H9 (cell line): Measurements from ENCODE around the gene B3GNT2. TPM values are rescaled to one million over a fixed set of nuclear protein-coding genes. Genes with fewer than 3 reads are reported as not detected.

Experiments
- DNase-seq: peaks from one replicate; pipeline ENCODE4 v3.0.0-alpha.2; 2017
- H2AFZ ChIP-seq: one replicate; pipeline ENCODE4 v1.6.1; 2013; ENCODE audit warnings: mild to moderate bottlenecking, low read length, control low read depth, moderate library complexity
- H2AK5ac ChIP-seq: 2 replicates; pipeline ENCODE4 v1.6.1; 2013; ENCODE audit warnings: low read length, control low read depth, mixed read lengths; ENCODE audit not compliant: insufficient read length
- H2BK120ac ChIP-seq: one replicate; pipeline ENCODE4 v1.6.1; 2013; ENCODE audit warnings: low read depth, mild to moderate bottlenecking, low read length, control low read depth, inconsistent platforms; ENCODE audit not compliant: poor library complexity, severe bottlenecking
- H2BK12ac ChIP-seq: 2 replicates; pipeline ENCODE4 v1.6.1; 2013; ENCODE audit warnings: low read length, control low read depth, mixed read lengths, low read depth; ENCODE audit not compliant: insufficient read length
- H2BK15ac ChIP-seq: 2 replicates; pipeline ENCODE4 v1.6.1; 2013; ENCODE audit warnings: low read depth, low read length, control low read depth
- H2BK20ac ChIP-seq: one replicate; pipeline ENCODE4 v1.6.1; 2013; ENCODE audit warnings: low read depth, mild to moderate bottlenecking, low read length, control low read depth, inconsistent platforms; ENCODE audit not compliant: poor library complexity, severe bottlenecking
- H2BK5ac ChIP-seq: 2 replicates; pipeline ENCODE4 v1.6.1; 2013; ENCODE audit warnings: low read length, control low read depth, mixed read lengths; ENCODE audit not compliant: insufficient read length
- H3K14ac ChIP-seq: 2 replicates; pipeline ENCODE4 v1.6.1; 2013; ENCODE audit warnings: low read length, control low read depth; ENCODE audit not compliant: insufficient read depth
- H3K18ac ChIP-seq: 2 replicates; pipeline ENCODE4 v1.6.1; 2013; ENCODE audit warnings: low read depth, mild to moderate bottlenecking, mixed read lengths, low read length, control low read depth; ENCODE audit not compliant: insufficient read length
- H3K23ac ChIP-seq: 2 replicates; pipeline ENCODE4 v1.6.1; 2013; ENCODE audit warnings: low read length, control low read depth, mixed read lengths, low read depth; ENCODE audit not compliant: insufficient read length
- H3K23me2 ChIP-seq: 2 replicates; pipeline ENCODE4 v1.6.1; 2013; ENCODE audit warnings: low read depth, mild to moderate bottlenecking, mixed read lengths, low read length, control low read depth; ENCODE audit not compliant: insufficient read length, poor library complexity, severe bottlenecking
- H3K27ac ChIP-seq: 2 replicates; pipeline ENCODE4 v1.5.1; 2013; ENCODE audit warnings: low read length, control low read depth, mixed read lengths, low read depth; ENCODE audit not compliant: insufficient read length
- H3K27me3 ChIP-seq: 2 replicates; pipeline ENCODE4 v1.6.1; 2013; ENCODE audit warnings: low read length, control low read depth, inconsistent platforms; ENCODE audit not compliant: insufficient read depth
- H3K4ac ChIP-seq: 2 replicates; pipeline ENCODE4 v1.6.1; 2013; ENCODE audit warnings: low read depth, mild to moderate bottlenecking, control low read depth, inconsistent platforms, low read length, moderate library complexity
- H3K4me1 ChIP-seq: 2 replicates; pipeline ENCODE4 v1.6.1; 2013; ENCODE audit warnings: low read length, control low read depth, inconsistent platforms; ENCODE audit not compliant: insufficient read depth
- H3K4me2 ChIP-seq: 2 replicates; pipeline ENCODE4 v1.6.1; 2013; ENCODE audit warnings: low read length, control low read depth, mixed read lengths; ENCODE audit not compliant: insufficient read length, insufficient read depth
- H3K56ac ChIP-seq: 2 replicates; pipeline ENCODE4 v1.6.1; 2013; ENCODE audit warnings: low read depth, mild to moderate bottlenecking, mixed read lengths, low read length, control low read depth; ENCODE audit not compliant: insufficient read length
- H3K79me1 ChIP-seq: 2 replicates; pipeline ENCODE4 v1.6.1; 2013; ENCODE audit warnings: low read depth, mild to moderate bottlenecking, moderate library complexity, low read length, control low read depth, inconsistent platforms; ENCODE audit not compliant: insufficient read depth, poor library complexity, severe bottlenecking
- H3K79me2 ChIP-seq: 2 replicates; pipeline ENCODE4 v1.6.1; 2013; ENCODE audit warnings: low read length, control low read depth, inconsistent platforms; ENCODE audit not compliant: insufficient read depth
- H3K9ac ChIP-seq: 2 replicates; pipeline ENCODE4 v1.6.1; 2013; ENCODE audit warnings: low read length, control low read depth, mixed read lengths; ENCODE audit not compliant: insufficient read length; ENCODE audit errors: extremely low read depth
- H3K9me3 ChIP-seq: one replicate; pipeline ENCODE4 v1.6.1; 2013; ENCODE audit warnings: low read depth, low read length, inconsistent platforms; ENCODE audit not compliant: control insufficient read depth
- H3T11ph ChIP-seq: one replicate; pipeline ENCODE4 v1.6.1; 2013; ENCODE audit warnings: mild to moderate bottlenecking, low read length, control low read depth, inconsistent platforms
- H4K20me1 ChIP-seq: one replicate; pipeline ENCODE4 v1.6.1; 2013; ENCODE audit not compliant: control insufficient read depth, insufficient read length, insufficient read depth
- H4K5ac ChIP-seq: 2 replicates; pipeline ENCODE4 v1.6.1; 2013; ENCODE audit warnings: low read depth, mild to moderate bottlenecking, mixed read lengths, low read length, control low read depth; ENCODE audit not compliant: insufficient read length
- H4K8ac ChIP-seq: replicated peaks from 2 replicates; pipeline ENCODE4 v1.6.1; 2013; ENCODE audit warnings: low read length, control low read depth, mixed read lengths, low read depth; ENCODE audit not compliant: insufficient read length
- H4K91ac ChIP-seq: 2 replicates; pipeline ENCODE4 v1.6.1; 2013; ENCODE audit warnings: low read depth, mild to moderate bottlenecking, moderate library complexity, mixed read lengths, low read length, control low read depth; ENCODE audit not compliant: insufficient read length
- H3K27ac Mint-ChIP-seq, 3 experiments: 2 replicates in 2 of 3; 3 replicates in 1 of 3; pipeline ENCODE4 v1.8.0; 2020 to 2021; ENCODE audit warnings: mixed read lengths in 3 of 3, mild to moderate bottlenecking in 1 of 3, moderate library complexity in 1 of 3
- H3K27me3 Mint-ChIP-seq: 2 replicates; pipeline ENCODE4 v1.8.0; 2021; ENCODE audit warnings: low read depth, mild to moderate bottlenecking, moderate library complexity, mixed read lengths
- H3K36me3 Mint-ChIP-seq, 3 experiments: 2 replicates in 2 of 3; 3 replicates in 1 of 3; pipeline ENCODE4 v1.8.0; 2020 to 2021; ENCODE audit warnings: low read depth in 3 of 3, mixed read lengths in 3 of 3; ENCODE audit not compliant: insufficient read depth in 1 of 3
- H3K4me1 Mint-ChIP-seq, 2 experiments: 2 replicates each; pipeline ENCODE4 v1.8.0; 2020; ENCODE audit warnings: mixed read lengths in 2 of 2
- H3K4me3 Mint-ChIP-seq, 2 experiments: 2 replicates in 1 of 2; 3 replicates in 1 of 2; pipeline ENCODE4 v1.8.0; 2020 to 2021; ENCODE audit warnings: mild to moderate bottlenecking in 2 of 2, mixed read lengths in 2 of 2, moderate library complexity in 1 of 2
- H3K9me3 Mint-ChIP-seq, 2 experiments: 2 replicates in 1 of 2; 3 replicates in 1 of 2; pipeline ENCODE4 v1.8.0; 2020; ENCODE audit warnings: mild to moderate bottlenecking in 2 of 2, mixed read lengths in 2 of 2, moderate library complexity in 1 of 2
- WGBS: extraction: QIAGEN DNeasy Blood & Tissue Kit; methylation state at CpG from one replicate; pipeline ENCODE4 v1.1.7; 2013; ENCODE audit warnings: missing lambda C conversion rate, low lambda C conversion rate, mixed read lengths; ENCODE audit not compliant: insufficient read length; ENCODE audit errors: extremely low coverage; 5-methylcytosine and 5-hydroxymethylcytosine counted together
- total RNA-seq: library from RNA; stranded (reverse); gene quantifications from 2 replicates; pipeline ENCODE4 v1.2.1, GENCODE V29; 2021
- TF ChIP-seq, protein P1 (sequence below): fragments of 200-600 bp; sonication (generic); conservative IDR thresholded peaks from 3 replicates; pipeline ENCODE4 v1.8.0; 2021; ENCODE audit warnings: antibody characterized with exemption, mild to moderate bottlenecking

The B3GNT2 gene
- total RNA-seq, 1 experiment from 2014 or later, result 55.3 TPM

DNA sequence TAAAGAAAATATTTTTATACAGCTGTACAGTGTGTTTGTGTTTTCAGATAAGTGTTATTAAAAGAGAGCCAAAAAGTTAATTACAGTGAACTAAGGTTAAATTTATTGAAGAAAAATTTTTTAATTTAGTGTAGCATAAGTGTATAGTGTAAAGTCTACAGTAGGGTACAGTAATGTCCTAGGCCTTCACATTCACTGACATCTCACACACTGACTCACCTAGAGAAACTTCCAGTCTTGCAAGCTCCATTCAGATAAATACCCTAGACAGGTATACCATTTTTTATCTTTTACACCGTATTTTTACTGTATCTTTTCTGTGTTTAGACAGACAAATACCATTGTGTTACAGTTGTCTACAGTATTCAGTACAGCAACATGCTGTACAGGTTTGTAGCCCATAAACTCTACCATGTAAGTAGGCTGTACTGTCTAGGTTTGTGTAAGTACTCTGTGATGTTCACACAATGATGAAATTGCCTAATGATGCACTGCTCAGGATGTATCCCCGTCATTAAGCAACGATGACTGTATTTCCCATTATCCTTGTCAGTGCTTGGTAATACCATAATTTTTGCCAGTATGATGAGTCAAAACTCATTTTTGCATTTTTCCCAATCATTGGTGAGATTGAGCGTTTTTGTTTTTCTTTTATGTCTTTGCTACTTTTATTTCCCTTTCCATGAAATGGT is 48.2 kb upstream of the B3GNT2 start:
- Histone ChIP-seq H3K4ac (no peak overlapping the region), H4K91ac (no peak overlapping the region), H2BK5ac (no peak overlapping the region), H2BK15ac (no peak overlapping the region), H3K9me3 (no peaks in the 10 kb centered on the region), H3K27me3 (no peaks in the 10 kb centered on the region), H3K9ac (no peak overlapping the region), H3K27ac (no peak overlapping the region), H2AK5ac (no peak overlapping the region), H2BK120ac (no peak overlapping the region), H4K5ac (no peak overlapping the region), H3K23me2 (no peaks in the 10 kb centered on the region), H2BK12ac (no peak overlapping the region), H4K8ac (no peak overlapping the region), H3K56ac (no peak overlapping the region), H3T11ph (no peak overlapping the region), H3K4me1 (peaks cover 7% of the 10 kb centered on the region), H3K79me2 (no peaks in the 10 kb centered on the region), H3K4me2 (no peak overlapping the region), H3K23ac (no peak overlapping the region), H3K14ac (no peak overlapping the region), H2AFZ (no peak overlapping the region), H4K20me1 (no peaks in the 10 kb centered on the region), H3K79me1 (no peaks in the 10 kb centered on the region), H3K18ac (no peak overlapping the region), H2BK20ac (peak overlapping the region; percentile 15)
- H3K27me3 Mint-ChIP-seq, result no peaks in the 10 kb centered on the region
- H3K9me3 Mint-ChIP-seq, result no peaks in the 10 kb centered on the region
- H3K4me1 Mint-ChIP-seq, result peaks cover 33 to 41% of the 10 kb centered on the region in 2 experiments
- no peak overlapping the region for H3K4me3 Mint-ChIP-seq
- no peak overlapping the region for H3K27ac Mint-ChIP-seq
- H3K36me3 Mint-ChIP-seq, result 0 out of 7 replicates have a peak, but pooled peaks cover 0 to 2% (median 0%) of the 10 kb centered on the region in 3 experiments
- no CpG with 5 or more reads among the region's 4 CpGs for WGBS
- TF ChIP-seq, protein P1, sequence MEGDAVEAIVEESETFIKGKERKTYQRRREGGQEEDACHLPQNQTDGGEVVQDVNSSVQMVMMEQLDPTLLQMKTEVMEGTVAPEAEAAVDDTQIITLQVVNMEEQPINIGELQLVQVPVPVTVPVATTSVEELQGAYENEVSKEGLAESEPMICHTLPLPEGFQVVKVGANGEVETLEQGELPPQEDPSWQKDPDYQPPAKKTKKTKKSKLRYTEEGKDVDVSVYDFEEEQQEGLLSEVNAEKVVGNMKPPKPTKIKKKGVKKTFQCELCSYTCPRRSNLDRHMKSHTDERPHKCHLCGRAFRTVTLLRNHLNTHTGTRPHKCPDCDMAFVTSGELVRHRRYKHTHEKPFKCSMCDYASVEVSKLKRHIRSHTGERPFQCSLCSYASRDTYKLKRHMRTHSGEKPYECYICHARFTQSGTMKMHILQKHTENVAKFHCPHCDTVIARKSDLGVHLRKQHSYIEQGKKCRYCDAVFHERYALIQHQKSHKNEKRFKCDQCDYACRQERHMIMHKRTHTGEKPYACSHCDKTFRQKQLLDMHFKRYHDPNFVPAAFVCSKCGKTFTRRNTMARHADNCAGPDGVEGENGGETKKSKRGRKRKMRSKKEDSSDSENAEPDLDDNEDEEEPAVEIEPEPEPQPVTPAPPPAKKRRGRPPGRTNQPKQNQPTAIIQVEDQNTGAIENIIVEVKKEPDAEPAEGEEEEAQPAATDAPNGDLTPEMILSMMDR, result no peak
- no peak for DNase-seq
